ENCODE measurements around the gene ASH1L.
"Not testable (repeated sequence)": the region's sequence is repeated elsewhere in the genome, so short reads cannot be mapped to it uniquely, and the experiment has no call there.

ASH1L gene

DNA sequence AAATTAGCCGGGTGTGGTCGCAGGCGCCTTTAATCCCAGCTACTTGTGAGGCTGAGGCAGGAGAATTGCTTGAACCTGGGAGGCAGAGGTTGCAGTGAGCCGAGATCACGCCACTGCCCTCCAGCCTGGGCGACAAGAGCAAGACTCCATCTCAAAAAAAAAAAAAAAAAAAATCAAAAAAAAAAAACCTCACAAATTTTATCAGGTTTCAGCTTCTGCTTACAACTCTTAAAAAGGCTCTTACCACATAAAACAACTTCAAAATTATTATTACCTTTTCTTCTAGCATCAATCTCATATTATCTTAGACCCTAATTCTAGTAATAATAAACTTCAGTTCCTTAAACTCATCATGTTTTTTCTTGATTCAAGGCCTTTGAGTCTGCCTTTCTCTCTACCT is 120.2 kb downstream of the ASH1L start:
- not testable (repeated sequence) for DNase-seq

DNA sequence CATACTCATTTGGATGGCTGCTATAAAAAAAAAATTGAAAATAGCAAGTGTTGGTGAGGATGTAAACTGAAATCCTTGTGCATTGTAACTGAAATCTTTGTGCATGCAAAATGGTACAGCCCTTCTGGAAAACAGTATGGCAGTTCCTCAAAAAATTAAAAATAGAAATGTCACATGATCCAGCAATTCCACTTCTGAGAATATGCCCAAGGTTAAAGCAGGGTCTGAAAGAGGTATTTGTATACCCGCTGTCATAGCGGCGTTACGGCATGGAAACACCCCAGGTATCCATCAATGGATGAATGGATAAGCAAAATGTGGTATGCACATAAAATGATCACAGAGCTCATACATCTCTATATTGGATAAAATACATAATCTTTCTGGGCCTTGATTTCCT is 125.2 kb downstream of the ASH1L start:
- no peak for DNase-seq

DNA sequence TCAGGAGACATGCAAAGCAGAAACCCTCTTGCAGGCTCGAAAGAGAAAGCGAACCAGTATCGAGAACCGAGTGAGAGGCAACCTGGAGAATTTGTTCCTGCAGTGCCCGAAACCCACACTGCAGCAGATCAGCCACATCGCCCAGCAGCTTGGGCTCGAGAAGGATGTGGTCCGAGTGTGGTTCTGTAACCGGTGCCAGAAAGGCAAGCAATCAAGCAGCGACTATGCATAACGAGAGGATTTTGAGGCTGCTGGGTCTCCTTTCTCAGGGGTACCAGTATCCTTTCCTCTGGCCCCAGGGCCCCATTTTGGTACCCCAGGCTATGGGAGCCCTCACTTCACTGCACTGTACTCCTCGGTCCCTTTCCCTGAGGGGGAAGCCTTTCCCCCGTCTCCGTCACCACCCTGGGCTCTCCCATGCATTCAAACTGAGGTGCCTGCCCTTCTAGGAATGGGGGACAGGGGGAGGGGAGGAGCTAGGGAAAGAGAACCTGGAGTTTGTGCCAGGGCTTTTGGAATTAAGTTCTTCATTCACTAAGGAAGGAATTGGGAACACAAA is 128.7 kb downstream of the ASH1L start:
- DNase-seq: peak in 1 of 14 donors; percentile 12

DNA sequence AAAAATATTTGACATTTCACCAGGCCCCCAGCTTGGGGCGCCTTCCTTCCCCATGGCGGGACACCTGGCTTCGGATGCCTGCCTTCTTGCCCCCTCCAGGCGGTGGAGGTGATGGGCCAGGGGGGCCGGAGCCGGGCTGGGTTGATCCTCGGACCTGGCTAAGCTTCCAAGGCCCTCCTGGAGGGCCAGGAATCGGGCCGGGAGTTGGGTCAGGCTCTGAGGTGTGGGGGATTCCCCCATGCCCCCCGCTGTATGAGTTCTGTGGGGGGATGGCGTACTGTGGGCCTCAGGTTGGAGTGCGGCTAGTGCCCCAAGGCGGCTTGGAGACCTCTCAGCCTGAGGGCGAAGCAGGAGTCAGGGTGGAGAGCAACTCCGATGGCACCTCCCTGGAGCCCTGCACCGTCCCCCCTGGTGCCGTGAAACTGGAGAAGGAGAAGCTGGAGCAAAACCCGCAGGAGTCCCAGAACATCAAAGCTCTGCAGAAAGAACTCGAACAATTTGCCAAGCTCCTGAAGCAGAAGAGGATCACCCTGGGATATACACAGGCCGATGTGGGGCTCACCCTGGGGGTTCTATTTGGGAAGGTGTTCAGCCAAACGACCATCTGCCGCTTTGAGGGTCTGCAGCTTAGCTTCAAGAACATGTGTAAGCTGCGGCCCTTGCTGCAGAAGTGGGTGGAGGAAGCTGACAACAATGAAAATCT is 129.3 kb downstream of the ASH1L start:
- DNase-seq: peak in 1 of 14 donors; percentile 10

DNA sequence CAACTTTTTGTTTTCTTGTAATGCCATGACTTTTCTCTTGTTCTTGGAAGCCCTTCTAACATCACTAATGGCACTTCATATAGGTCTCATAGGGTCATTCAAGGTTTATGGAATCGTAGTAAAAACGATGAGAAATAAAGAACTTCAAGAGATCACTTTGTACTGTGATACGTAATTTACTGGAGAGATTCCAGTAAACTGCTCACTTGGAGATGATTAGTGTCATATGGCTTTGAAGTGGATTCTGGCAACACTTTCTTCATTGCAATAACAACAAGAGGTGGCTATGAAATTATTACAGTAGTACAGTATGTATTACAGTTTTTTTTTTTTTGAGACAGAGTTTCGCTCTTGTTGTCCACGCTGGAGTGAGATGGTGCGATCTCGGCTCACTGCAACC is 138.5 kb downstream of the ASH1L start:
- no peak for DNase-seq

DNA sequence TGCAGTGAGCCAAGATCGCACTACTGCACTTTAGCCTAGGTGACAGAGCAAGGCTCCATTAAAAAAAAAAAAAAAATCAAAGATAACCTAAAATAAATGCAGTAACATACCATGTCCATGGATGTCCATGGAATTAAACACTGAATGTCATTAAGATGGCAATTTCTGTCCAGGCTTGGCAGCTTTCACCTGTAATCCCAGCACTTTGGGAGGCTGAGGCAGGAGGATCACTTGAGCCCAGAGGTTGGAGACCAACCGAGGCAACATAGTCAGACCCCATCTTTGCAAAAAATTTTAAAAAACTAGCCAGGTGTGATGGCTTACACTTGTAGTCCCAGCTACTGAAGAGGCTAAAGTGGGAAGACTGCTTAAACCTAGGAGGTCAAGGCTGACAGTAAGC is 141.8 kb downstream of the ASH1L start:
- DNase-seq: no peak

DNA sequence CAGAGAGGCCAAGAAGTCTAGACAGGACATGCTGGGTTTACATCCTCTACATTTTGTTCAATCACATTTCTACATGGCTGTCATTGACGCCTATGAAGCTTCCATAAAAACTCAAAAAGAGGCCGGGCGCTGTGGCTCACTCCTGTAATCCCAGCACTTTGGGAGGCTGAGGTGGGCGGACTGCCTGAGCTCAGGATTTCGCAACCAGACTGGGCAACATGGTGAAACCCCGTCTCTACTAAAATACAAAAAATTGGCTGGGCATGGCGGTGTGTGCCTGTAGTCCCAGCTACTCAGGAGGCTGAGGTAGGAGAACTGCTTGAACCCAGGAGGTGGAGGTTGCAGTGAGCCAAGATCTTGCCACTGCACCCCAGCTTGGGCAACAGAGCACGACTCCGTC is 150.8 kb downstream of the ASH1L start:
- DNase-seq: not testable (repeated sequence)

DNA sequence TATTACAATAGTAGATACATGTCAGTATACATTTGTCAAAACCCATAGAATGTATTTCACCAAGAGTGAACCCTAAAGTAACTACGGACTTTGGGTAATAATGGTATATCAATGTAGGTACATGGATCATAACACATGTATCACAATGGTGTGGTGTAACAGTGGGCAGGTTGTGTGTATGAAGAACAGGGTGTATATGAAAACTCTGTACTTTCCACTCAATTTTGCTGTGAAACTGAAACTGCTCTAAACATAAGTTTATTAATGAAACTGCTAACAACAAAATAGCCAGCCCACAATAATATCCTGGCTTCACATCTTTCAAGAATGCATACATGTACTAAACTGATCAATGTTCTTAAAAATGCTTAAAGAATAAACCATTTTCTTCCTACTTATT is 151.7 kb downstream of the ASH1L start:
- DNase-seq: no peak

DNA sequence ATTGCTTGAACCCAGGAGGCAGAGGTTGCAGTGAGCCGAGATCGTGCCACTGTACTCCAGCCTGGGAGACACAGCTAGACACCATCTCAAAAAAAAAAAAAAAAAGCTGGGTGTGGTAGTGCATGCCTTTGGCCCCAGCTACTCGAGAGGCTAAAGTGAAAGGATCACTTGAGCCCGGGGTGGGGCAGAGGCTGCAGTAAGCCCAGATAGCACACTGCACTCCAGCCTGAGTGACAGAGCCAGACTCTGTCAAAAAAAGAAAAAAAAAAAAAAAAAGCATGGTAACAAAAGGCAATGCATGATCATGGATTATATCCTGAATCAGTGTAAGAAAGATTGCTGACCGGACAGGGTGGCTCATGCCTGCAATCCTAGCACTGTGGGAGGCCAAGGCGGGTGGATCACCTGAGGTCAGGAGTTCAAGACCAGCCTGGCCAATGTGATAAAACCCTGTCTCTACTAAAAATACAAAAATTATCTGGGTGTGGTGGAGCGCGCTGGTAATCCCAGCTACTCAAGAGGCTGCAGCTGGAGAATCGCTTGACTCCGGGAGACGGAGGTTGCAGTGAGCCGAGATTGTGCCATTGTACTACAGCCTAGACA is 165.6 kb downstream of the ASH1L start:
- no peak for DNase-seq

DNA sequence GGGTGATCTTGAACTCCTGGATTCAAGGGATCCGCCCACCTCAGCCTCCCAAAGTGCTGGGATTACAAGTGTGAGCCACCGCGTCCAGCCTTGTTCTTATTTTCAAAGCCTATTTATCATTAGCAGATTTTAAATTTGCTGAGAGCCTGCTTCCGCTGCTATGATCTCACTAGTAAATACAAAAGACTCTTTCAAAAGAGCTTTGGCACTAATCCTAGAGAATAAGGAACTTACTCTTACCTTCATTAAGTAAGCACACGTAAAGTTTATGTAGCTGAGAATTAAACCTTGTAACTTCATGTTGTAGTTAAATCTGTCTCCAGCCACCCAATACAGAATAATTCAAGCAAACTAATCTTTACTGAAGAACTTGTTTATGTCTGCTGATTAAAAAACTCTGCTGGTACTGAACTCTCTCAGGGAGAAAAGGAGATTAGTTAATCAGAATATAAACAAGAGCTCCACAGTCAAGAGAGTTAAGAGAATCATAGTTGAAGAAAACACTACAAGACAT is 169.6 kb downstream of the ASH1L start:
- DNase-seq: peak in 1 of 14 donors; percentile 1

DNA sequence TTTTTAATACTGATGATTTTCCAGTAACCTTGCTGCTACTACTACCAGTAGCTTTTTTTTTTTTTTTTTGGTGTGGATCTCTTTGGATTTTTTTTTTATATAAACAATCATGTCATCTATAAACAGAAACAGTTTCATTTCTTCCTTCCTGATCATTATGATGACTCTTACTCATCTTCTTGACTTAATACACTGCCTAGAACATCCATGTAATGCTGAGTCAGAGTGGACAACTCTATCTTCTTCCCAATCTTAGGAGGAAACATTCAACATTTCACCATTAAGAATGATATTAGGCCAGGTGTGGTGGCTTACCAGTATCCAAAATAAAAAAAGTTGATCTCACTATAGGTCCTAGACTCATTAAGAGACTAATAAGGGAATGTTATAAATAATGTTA is 172.8 kb downstream of the ASH1L start:
- DNase-seq: no peak

DNA sequence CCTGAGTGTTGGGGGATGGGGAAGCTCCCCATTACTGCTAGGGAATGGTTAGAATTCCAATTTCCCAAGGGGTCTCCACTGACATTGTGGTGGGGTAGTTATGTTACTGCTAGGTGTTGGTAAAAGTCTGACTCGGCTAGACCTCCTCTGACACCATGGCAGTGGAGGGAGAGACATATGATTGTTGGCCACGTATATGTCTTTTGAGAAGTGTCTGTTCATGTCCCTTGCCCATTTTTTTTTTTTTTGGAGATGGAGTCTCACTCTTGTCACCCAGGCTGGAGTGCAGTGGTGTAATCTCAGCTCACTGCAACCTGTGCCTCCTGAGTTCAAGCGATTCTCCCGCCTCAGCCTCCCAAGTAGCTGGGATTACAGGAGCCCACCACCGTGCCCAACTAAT is 176.8 kb downstream of the ASH1L start:
- DNase-seq: not testable (repeated sequence)

DNA sequence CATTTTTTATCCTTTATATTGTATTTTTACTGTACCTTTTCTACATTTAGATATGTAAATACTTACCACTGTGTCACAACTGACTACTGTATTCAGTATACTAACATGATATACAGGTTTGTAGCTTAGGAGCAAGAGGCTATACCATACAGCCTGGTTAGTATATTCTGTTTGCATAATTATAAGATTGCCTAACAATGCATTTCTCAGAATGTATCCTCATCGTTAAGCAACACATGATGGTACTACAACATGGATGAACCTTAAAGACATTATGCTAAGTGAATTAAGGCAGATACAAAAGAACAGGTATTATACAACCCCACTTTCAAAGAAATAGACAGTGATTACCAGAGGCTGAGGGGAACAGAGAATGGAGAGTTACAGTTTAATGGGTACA is 179.2 kb downstream of the ASH1L start:
- no peak for DNase-seq

DNA sequence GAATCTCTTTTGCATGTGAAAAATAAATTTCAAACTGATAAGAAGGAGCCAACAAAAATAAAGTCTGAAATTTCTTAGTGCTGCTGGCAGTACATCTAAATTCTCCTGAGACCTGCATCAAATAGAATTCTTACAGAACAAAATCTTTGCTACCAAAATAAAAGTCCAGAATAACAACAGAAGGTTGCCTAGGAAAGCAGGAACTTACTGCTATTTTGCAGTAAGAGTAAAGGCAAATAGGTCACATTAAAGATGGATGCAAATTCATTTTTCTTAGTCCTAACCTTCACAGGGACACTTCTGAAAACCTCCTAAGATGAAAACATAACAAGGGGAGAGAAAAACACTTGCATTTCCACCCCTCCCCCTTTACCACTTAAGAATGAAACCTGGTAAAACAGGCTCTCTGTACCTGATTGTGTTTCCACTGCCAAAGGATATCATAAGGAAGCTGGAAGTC is 182.9 kb downstream of the ASH1L start:
- DNase-seq: peak in 1 of 14 donors; percentile 67

DNA sequence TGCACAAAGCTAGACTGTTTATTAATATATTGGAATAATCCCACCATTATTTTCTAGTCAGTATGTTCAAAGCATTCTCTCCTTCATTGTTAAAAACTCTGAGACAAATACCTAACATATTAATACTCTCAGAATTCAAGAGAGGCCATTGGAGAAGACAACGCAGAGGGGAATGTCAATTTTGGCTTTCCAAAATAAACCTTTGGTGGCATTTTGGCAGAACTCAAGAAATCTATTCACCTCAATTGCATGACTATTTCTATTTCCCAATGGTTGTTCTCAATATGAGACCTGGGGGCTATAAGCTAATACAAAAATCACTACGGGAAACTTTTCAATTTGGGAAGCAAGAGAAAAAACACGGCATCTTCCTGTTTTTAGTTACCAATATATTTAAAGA is 183.4 kb downstream of the ASH1L start:
- no peak for DNase-seq

DNA sequence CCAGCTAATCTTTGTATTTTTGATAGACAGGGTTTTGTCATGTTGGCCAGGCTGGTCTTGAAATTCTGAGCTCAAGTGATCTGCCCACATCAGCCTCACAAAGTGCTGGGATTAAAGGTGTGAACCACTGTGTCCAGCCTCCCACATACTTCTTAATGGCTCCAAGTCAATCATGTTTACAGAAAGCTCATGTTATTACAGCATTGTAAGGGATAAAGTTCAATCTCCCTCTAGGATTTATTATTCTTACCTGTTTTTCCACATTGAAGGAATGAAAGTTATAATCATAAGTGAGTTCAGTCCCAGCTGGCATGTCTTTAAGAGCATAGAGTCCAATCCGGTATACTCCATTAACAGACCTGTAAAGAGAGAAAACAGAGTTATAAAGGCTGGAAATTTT is 202.6 kb downstream of the ASH1L start:
- no peak for DNase-seq

DNA sequence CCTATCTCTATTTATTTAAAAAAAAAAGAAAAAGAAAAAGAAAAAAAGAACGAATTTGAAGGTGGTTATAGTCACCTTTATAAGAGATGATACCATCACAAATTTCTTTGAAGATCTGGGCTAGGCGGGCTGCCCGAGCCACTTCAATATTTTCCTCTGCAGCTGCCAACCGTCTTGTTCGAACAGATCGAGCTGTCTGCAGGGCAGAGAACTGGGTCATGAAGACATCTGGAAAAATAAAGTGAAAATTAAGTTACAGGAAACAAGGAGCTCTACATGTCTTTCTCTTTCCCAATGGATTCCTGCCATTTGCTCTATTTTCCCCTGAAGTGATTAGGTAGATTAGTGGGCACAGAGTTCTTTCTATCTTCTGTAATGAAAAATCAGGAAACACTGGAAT is 210.0 kb downstream of the ASH1L start:
- no peak for DNase-seq

DNA sequence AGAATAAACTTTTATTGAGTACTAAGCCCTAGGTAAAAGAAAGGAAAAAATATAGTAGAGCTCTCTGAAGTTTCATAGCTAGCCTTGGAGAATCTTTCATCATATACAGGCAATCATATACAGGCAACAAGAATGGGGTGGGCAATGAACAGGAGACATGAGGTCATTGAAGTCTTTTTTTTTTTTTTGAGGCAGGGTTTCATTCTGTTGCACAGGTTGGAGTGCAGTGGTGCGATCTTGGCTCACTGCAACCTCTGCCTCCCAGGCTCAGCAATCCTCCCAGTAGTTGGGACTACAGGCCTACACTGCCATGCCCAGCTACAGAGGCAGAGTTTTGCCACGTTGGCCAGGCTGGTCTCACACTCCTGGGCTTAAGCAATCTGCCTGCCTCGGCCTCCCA is 219.8 kb downstream of the ASH1L start:
- no peak for DNase-seq

DNA sequence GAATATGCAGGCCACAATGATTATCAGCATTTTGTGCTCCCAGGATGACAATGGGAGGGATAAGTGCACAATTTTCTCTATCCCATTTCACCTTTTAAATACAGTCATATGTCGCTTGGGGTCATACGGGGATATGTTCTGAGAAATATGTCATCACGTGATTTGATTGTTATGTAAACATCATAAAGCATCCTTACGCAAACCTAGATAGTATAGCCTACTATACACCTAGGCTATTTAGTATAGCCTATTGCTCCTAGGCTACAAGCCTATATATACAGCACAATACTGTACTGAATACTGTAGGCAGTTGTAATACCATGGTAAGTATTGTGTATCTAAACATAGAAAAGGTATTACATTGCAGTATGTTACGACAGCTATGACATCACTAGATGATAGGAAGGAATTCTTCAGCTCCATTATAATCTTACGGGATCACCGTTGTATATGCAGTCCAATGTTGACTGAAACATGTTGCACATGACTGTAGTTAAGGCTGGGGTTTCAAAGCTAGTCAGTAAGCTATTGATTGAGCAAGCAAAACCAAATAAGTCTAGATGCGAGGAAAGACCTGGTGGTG is 223.0 kb downstream of the ASH1L start:
- no peak for DNase-seq

DNA sequence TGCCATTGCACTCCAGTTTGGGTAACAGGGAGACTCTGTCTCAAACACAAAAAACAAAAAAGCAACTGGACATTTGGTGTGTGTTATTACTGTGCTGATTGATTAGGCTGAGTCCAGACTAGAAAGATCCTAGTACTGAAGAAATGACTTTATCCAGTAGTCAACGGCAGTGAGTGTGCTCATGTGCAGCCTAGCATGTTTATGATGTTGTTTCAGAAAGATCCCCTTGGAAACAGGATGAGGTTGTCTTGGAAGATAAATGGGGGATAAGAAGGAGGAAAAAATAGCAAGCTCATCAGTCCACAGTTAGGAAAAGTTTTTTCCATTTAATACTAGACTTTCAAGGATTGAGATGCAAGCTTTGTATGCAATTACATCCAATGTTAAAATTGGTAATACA is 227.6 kb downstream of the ASH1L start:
- no peak for DNase-seq

DNA sequence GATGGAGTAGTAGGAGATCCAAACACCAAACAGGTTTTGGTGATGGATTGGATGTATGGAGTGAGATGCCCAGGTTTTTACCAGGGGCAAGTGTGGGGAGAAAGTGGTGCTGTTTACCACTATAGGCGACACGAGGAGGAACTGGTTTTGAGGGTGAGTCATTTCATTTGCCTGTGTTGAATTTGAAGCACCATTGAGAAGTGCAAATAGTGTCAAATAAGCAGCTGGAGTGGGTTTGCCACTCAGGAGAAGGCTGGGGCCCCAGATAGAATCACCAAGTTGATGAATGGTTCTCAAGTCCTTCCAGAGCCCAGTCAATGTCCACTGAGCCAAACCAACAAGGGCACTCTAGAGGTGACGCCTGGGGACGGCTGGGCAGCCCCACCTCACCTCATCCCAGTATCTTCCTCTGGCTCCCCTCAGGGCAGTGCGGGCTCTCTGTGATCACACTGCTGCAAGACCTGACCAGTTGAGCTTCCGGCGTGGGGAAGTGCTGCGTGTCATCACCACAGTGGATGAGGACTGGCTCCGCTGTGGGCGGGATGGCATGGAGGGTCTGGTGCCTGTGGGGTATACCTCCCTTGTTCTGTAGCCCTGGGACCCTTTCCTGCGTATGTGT is 232.5 kb downstream of the ASH1L start:
- no peak for DNase-seq

DNA sequence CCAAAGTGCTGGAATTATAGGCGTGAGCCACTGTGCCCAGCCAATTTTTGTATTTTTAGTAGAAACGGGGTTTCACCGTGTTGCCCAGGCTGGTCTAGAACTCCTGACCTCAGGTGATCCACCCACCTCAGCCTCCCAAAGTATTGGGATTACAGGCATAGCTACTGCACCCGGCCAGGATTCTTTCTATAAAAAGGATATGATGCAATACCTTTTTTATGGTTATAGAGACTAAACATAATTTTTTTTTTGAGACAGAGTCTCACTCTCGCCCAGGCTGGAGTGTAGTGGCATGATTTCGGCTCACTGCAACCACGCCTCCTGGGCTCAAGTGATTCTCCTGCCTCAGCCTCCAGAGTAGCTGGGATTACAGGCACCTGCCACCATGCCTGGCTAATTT is 233.7 kb downstream of the ASH1L start:
- DNase-seq: not testable (repeated sequence)

DNA sequence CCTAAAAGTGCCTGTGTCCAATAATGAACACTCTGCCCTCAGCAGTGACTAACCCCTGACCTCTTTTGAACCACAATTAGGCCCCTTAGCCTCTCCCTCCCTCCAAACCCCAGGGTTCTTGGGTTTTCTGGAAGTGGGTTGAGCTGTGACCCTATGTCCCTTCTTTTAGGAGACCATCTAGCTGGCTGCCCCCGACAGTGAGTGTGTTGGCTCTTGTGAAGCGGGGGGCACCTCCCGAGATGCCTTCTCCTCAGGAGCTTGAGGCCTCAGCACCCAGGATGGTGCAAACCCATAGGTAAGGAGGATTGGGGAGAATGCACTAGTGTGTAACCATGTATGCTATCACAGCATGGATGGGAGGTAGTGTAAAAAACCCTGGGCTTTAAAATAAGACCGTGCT is 234.6 kb downstream of the ASH1L start:
- DNase-seq: no peak
